Measurements from ENCODE around the gene RELL2. TPM values are rescaled to one million over a fixed set of nuclear protein-coding genes. Genes with fewer than 3 reads are reported as not detected.
A peak's percentile ranks its signal among the peaks of the same experiment; 100 is the strongest.

Gene RELL2
- total RNA-seq, 1 donor from 2014 or later = under 0.01 TPM

GRCh38 chr5:141672071-141672840, 35.5 kb downstream of the RELL2 start:
- Histone ChIP-seq H3K27ac (ENCODE audit: low read depth, low read length) (no peak overlapping the region), H3K36me3 (ENCODE audit: control insufficient read depth in 3 of 3, insufficient read depth in 3 of 3, low read length in 3 of 3) (peaks cover 0 to 7% (median 2%) of the 10 kb centered on the region in 3 donors), H3K27me3 (ENCODE audit: control insufficient read depth in 3 of 3, insufficient read depth in 3 of 3, low read length in 3 of 3) (peaks cover 0 to 3% (median 0%) of the 10 kb centered on the region in 3 donors), H3K4me3 (ENCODE audit: low read length in 3 of 3) (no peak overlapping the region), H3K9ac (ENCODE audit: low read depth in 1 of 3, low read length in 3 of 3) (no peak overlapping the region), H3K9me3 (ENCODE audit: control insufficient read depth in 3 of 3, low read length in 3 of 3) (no peaks in the 10 kb centered on the region), H3K4me1 (ENCODE audit: control insufficient read depth in 3 of 3, insufficient read depth in 3 of 3, low read length in 3 of 3) (peaks cover 0 to 2% (median 0%) of the 10 kb centered on the region in 3 donors)

GRCh38 chr5:141672841-141673813, 36.3 kb downstream of the RELL2 start:
- peaks cover 0 to 2% (median 0%) of the 10 kb centered on the region in 3 donors for H3K4me1 ChIP-seq (ENCODE audit: control insufficient read depth in 3 of 3, insufficient read depth in 3 of 3, low read length in 3 of 3)
- H3K9me3 ChIP-seq (ENCODE audit: control insufficient read depth in 3 of 3, low read length in 3 of 3) = no peaks in the 10 kb centered on the region
- H3K27me3 ChIP-seq (ENCODE audit: control insufficient read depth in 3 of 3, insufficient read depth in 3 of 3, low read length in 3 of 3) = peaks cover 0 to 3% (median 0%) of the 10 kb centered on the region in 3 donors
- H3K36me3 ChIP-seq (ENCODE audit: control insufficient read depth in 3 of 3, insufficient read depth in 3 of 3, low read length in 3 of 3) = peaks cover 0 to 7% (median 3%) of the 10 kb centered on the region in 3 donors
- no peak overlapping the region for H3K4me3 ChIP-seq (ENCODE audit: low read length in 3 of 3)
- H3K27ac ChIP-seq (ENCODE audit: low read depth, low read length) = no peak overlapping the region
- no peak overlapping the region for H3K9ac ChIP-seq (ENCODE audit: low read depth in 1 of 3, low read length in 3 of 3)

GRCh38 chr5:141674747-141675146, 38.0 kb downstream of the RELL2 start:
- peaks cover 0 to 7% (median 2%) of the 10 kb centered on the region in 3 donors for H3K36me3 ChIP-seq (ENCODE audit: control insufficient read depth in 3 of 3, insufficient read depth in 3 of 3, low read length in 3 of 3)
- no peak overlapping the region for H3K27ac ChIP-seq (ENCODE audit: low read depth, low read length)
- no peak overlapping the region for H3K9ac ChIP-seq (ENCODE audit: low read depth in 1 of 3, low read length in 3 of 3)
- no peaks in the 10 kb centered on the region for H3K9me3 ChIP-seq (ENCODE audit: control insufficient read depth in 3 of 3, low read length in 3 of 3)
- no peak overlapping the region for H3K4me3 ChIP-seq (ENCODE audit: low read length in 3 of 3)
- peaks cover 0 to 2% (median 0%) of the 10 kb centered on the region in 3 donors for H3K4me1 ChIP-seq (ENCODE audit: control insufficient read depth in 3 of 3, insufficient read depth in 3 of 3, low read length in 3 of 3)
- H3K27me3 ChIP-seq (ENCODE audit: control insufficient read depth in 3 of 3, insufficient read depth in 3 of 3, low read length in 3 of 3) = peaks cover 0 to 3% (median 0%) of the 10 kb centered on the region in 3 donors

GRCh38 chr5:141675672-141676071, 38.9 kb downstream of the RELL2 start:
- Histone ChIP-seq H3K27me3 (ENCODE audit: control insufficient read depth in 3 of 3, insufficient read depth in 3 of 3, low read length in 3 of 3) (peaks cover 0 to 8% (median 0%) of the 10 kb centered on the region in 3 donors), H3K36me3 (ENCODE audit: control insufficient read depth in 3 of 3, insufficient read depth in 3 of 3, low read length in 3 of 3) (peaks cover 0 to 3% (median 2%) of the 10 kb centered on the region in 3 donors)

GRCh38 chr5:141677415-141677814, 40.6 kb downstream of the RELL2 start:
- Histone ChIP-seq H3K27ac (ENCODE audit: low read depth, low read length) (no peak overlapping the region), H3K27me3 (ENCODE audit: control insufficient read depth in 3 of 3, insufficient read depth in 3 of 3, low read length in 3 of 3) (peaks cover 0 to 11% (median 8%) of the 10 kb centered on the region in 3 donors), H3K9ac (ENCODE audit: low read depth in 1 of 3, low read length in 3 of 3) (no peak overlapping the region), H3K9me3 (ENCODE audit: control insufficient read depth in 3 of 3, low read length in 3 of 3) (no peaks in the 10 kb centered on the region), H3K4me1 (ENCODE audit: control insufficient read depth in 3 of 3, insufficient read depth in 3 of 3, low read length in 3 of 3) (peaks cover 4 to 12% (median 4%) of the 10 kb centered on the region in 3 donors), H3K4me3 (ENCODE audit: low read length in 3 of 3) (no peak overlapping the region), H3K36me3 (ENCODE audit: control insufficient read depth in 3 of 3, insufficient read depth in 3 of 3, low read length in 3 of 3) (peaks cover 0 to 3% (median 2%) of the 10 kb centered on the region in 3 donors)

More at GRCh38 chr5:141675672-141676071, 38.9 kb downstream of the RELL2 start:
- Histone ChIP-seq H3K4me3 (ENCODE audit: low read length in 3 of 3) (no peak overlapping the region), H3K27ac (ENCODE audit: low read depth, low read length) (no peak overlapping the region), H3K4me1 (ENCODE audit: control insufficient read depth in 3 of 3, insufficient read depth in 3 of 3, low read length in 3 of 3) (peaks cover 0 to 3% (median 2%) of the 10 kb centered on the region in 3 donors), H3K9me3 (ENCODE audit: control insufficient read depth in 3 of 3, low read length in 3 of 3) (no peaks in the 10 kb centered on the region), H3K9ac (ENCODE audit: low read depth in 1 of 3, low read length in 3 of 3) (no peak overlapping the region)

GRCh38 chr5:141680178-141680577, 43.4 kb downstream of the RELL2 start:
- H3K4me1 ChIP-seq (ENCODE audit: control insufficient read depth in 3 of 3, insufficient read depth in 3 of 3, low read length in 3 of 3) = peaks cover 7 to 15% (median 8%) of the 10 kb centered on the region in 3 donors
- no peak overlapping the region for H3K27ac ChIP-seq (ENCODE audit: low read depth, low read length)
- no peaks in the 10 kb centered on the region for H3K9me3 ChIP-seq (ENCODE audit: control insufficient read depth in 3 of 3, low read length in 3 of 3)
- no peak overlapping the region for H3K9ac ChIP-seq (ENCODE audit: low read depth in 1 of 3, low read length in 3 of 3)
- peak overlapping the region in 1 of 3 donors; percentile 41 for H3K4me3 ChIP-seq (ENCODE audit: low read length in 3 of 3)
- H3K36me3 ChIP-seq (ENCODE audit: control insufficient read depth in 3 of 3, insufficient read depth in 3 of 3, low read length in 3 of 3) = peaks cover 0 to 3% (median 2%) of the 10 kb centered on the region in 3 donors
- H3K27me3 ChIP-seq (ENCODE audit: control insufficient read depth in 3 of 3, insufficient read depth in 3 of 3, low read length in 3 of 3) = peaks cover 0 to 12% (median 10%) of the 10 kb centered on the region in 3 donors

- Histone ChIP-seq H3K9ac (ENCODE audit: low read depth in 1 of 3, low read length in 3 of 3) (no peak overlapping the region), H3K27me3 (ENCODE audit: control insufficient read depth in 3 of 3, insufficient read depth in 3 of 3, low read length in 3 of 3) (peaks cover 0 to 12% (median 10%) of the 10 kb centered on the region in 3 donors), H3K27ac (ENCODE audit: low read depth, low read length) (no peak overlapping the region), H3K36me3 (ENCODE audit: control insufficient read depth in 3 of 3, insufficient read depth in 3 of 3, low read length in 3 of 3) (peaks cover 0 to 3% (median 2%) of the 10 kb centered on the region in 3 donors), H3K4me1 (ENCODE audit: control insufficient read depth in 3 of 3, insufficient read depth in 3 of 3, low read length in 3 of 3) (peaks cover 7 to 15% (median 8%) of the 10 kb centered on the region in 3 donors), H3K9me3 (ENCODE audit: control insufficient read depth in 3 of 3, low read length in 3 of 3) (no peaks in the 10 kb centered on the region), H3K4me3 (ENCODE audit: low read length in 3 of 3) (peak overlapping the region; percentile 32 to 45 (median 41))
These were observed 44.0 kb downstream of the RELL2 start for GRCh38 chr5:141680751-141681201.

- Histone ChIP-seq H3K27me3 (ENCODE audit: control insufficient read depth in 3 of 3, insufficient read depth in 3 of 3, low read length in 3 of 3) (peaks cover 0 to 12% (median 10%) of the 10 kb centered on the region in 3 donors), H3K4me1 (ENCODE audit: control insufficient read depth in 3 of 3, insufficient read depth in 3 of 3, low read length in 3 of 3) (peaks cover 7 to 15% (median 8%) of the 10 kb centered on the region in 3 donors), H3K36me3 (ENCODE audit: control insufficient read depth in 3 of 3, insufficient read depth in 3 of 3, low read length in 3 of 3) (peaks cover 0 to 3% (median 2%) of the 10 kb centered on the region in 3 donors), H3K4me3 (ENCODE audit: low read length in 3 of 3) (peak overlapping the region; percentile 7 to 45 (median 32)), H3K27ac (ENCODE audit: low read depth, low read length) (peak overlapping the region; percentile 52), H3K9ac (ENCODE audit: low read depth in 1 of 3, low read length in 3 of 3) (peak overlapping the region; percentile 1 to 60 (median 54)), H3K9me3 (ENCODE audit: control insufficient read depth in 3 of 3, low read length in 3 of 3) (no peaks in the 10 kb centered on the region)
These were observed 44.5 kb downstream of the RELL2 start for GRCh38 chr5:141681295-141681694.
